GF-D8 (cell line): ENCODE data around the gene TIMM13.
"Not testable (repeated sequence)": the region's sequence is repeated elsewhere in the genome, so short reads cannot be mapped to it uniquely, and the experiment has no call there.

ENCODE experiments used
- DNase-seq: peaks from one replicate; lab custom pipeline; 2025; lab: John Stamatoyannopoulos, UW

The TIMM13 gene

GRCh38 chr19:2415281-2415972, 12.0 kb downstream of the TIMM13 start:
- no peak for DNase-seq

GRCh38 chr19:2413629-2414028, 13.8 kb downstream of the TIMM13 start:
- no peak for DNase-seq

GRCh38 chr19:2413159-2413558, 14.2 kb downstream of the TIMM13 start:
- no peak for DNase-seq

GRCh38 chr19:2412449-2412848, 14.9 kb downstream of the TIMM13 start:
- no peak for DNase-seq

- no peak for DNase-seq
Observed at GRCh38 chr19:2411709-2412108, 15.7 kb downstream of the TIMM13 start.

GRCh38 chr19:2410023-2410422, 17.4 kb downstream of the TIMM13 start:
- DNase-seq: no peak

GRCh38 chr19:2409352-2409912, 18.0 kb downstream of the TIMM13 start:
- DNase-seq: no peak

- DNase-seq: no peak
Observed at GRCh38 chr19:2408247-2408646, 19.1 kb downstream of the TIMM13 start.

GRCh38 chr19:2399582-2399981, 27.8 kb downstream of the TIMM13 start:
- no peak for DNase-seq

- no peak for DNase-seq
Observed at GRCh38 chr19:2398735-2399305, 28.6 kb downstream of the TIMM13 start.

- not testable (repeated sequence) for DNase-seq
Observed at GRCh38 chr19:2397173-2397572, 30.2 kb downstream of the TIMM13 start.

- not testable (repeated sequence) for DNase-seq
Observed at GRCh38 chr19:2395293-2395829, 32.0 kb downstream of the TIMM13 start.

- DNase-seq: peak; percentile 75
Observed at GRCh38 chr19:2394442-2395292, 32.7 kb downstream of the TIMM13 start.

- no peak for DNase-seq
Observed at GRCh38 chr19:2394054-2394441, 33.3 kb downstream of the TIMM13 start.

GRCh38 chr19:2392899-2393298, 34.5 kb downstream of the TIMM13 start:
- DNase-seq: not testable (repeated sequence)

GRCh38 chr19:2392366-2392765, 35.0 kb downstream of the TIMM13 start:
- no peak for DNase-seq

- DNase-seq: peak; percentile 60
Observed at GRCh38 chr19:2391118-2391725, 36.2 kb downstream of the TIMM13 start.

GRCh38 chr19:2389594-2389993, 37.8 kb downstream of the TIMM13 start:
- DNase-seq: no peak

- DNase-seq: no peak
Observed at GRCh38 chr19:2387367-2388288, 39.8 kb downstream of the TIMM13 start.

GRCh38 chr19:2385053-2385721, 42.2 kb downstream of the TIMM13 start:
- DNase-seq: peak; percentile 17
